OCI-LY3 (cell line): ENCODE results near the gene EXOC3L2.
A peak's percentile ranks its signal among the peaks of the same experiment; 100 is the strongest.

ENCODE experiments used
- H2AFZ ChIP-seq: fragments of 200-600, 300-600 bp; shearing (Covaris generic); 2 replicates; pipeline ENCODE4 v1.6.0; 2014; ENCODE audit warnings: antibody characterized with exemption, low read depth, low read length
- H3K27ac ChIP-seq: fragments of 200-600, 300-600 bp; sonication (generic); 2 replicates; pipeline ENCODE4 v1.5.1; 2014; ENCODE audit warnings: mild to moderate bottlenecking, low read length, moderate library complexity, mixed read lengths
- H3K27me3 ChIP-seq: fragments of 200-600, 300-600 bp; sonication (generic); 2 replicates; pipeline ENCODE4 v1.6.1; 2014; ENCODE audit warnings: low read depth, low read length, mixed read lengths
- H3K36me3 ChIP-seq: fragments of 200-600, 300-600 bp; sonication (generic); replicated peaks from 2 replicates; pipeline ENCODE3; 2014; ENCODE audit warnings: low read depth, low read length, mixed read lengths
- H3K4me1 ChIP-seq: fragments of 300-600, 200-600 bp; sonication (generic); 2 replicates; pipeline ENCODE4 v1.6.1; 2014; ENCODE audit warnings: low read length, mixed read lengths
- H3K4me2 ChIP-seq: fragments of 200-600, 300-600 bp; sonication (generic); 2 replicates; pipeline ENCODE4 v1.6.1; 2014; ENCODE audit warnings: low read length, mixed read lengths
- H3K4me3 ChIP-seq: fragments of 300-600, 200-600 bp; sonication (generic); 2 replicates; pipeline ENCODE4 v1.5.1; 2014; ENCODE audit warnings: antibody characterized with exemption, mild to moderate bottlenecking, low read length, moderate library complexity
- H3K79me2 ChIP-seq: fragments of 300-600, 200-600 bp; shearing (Covaris generic); 2 replicates; pipeline ENCODE4 v1.6.1; 2014; ENCODE audit warnings: mild to moderate bottlenecking, low read length, mixed read lengths
- H3K9ac ChIP-seq: fragments of 300-600, 200-600 bp; shearing (Covaris generic); 2 replicates; pipeline ENCODE4 v1.6.0; 2014; ENCODE audit warnings: mild to moderate bottlenecking, low read length, moderate library complexity
- H3K9me3 ChIP-seq: fragments of 200-600, 300-600 bp; shearing (Covaris generic); 2 replicates; pipeline ENCODE4 v1.6.1; 2014; ENCODE audit warnings: low read length, mixed read lengths; ENCODE audit not compliant: insufficient read depth
- H4K20me1 ChIP-seq: fragments of 200-600, 300-600 bp; sonication (generic); 2 replicates; pipeline ENCODE4 v1.6.1; 2016; ENCODE audit warnings: low read length, mixed read lengths; ENCODE audit not compliant: insufficient read depth
- CTCF ChIP-seq: fragments of 200-600, 300-600 bp; sonication (generic); IDR thresholded peaks from 2 replicates; pipeline ENCODE4 v1.5.1; 2014; ENCODE audit warnings: antibody characterized with exemption, low read length, low read depth
- EZH2phosphoT487 ChIP-seq: fragments of 200-600 bp; shearing (Covaris generic); IDR thresholded peaks from 2 replicates; pipeline ENCODE4 v1.6.1; 2018; ENCODE audit warnings: antibody characterized with exemption, mixed run types, low read depth

Gene EXOC3L2

GRCh38 chr19:45223879-45224278 lies 21.3 kb downstream of the EXOC3L2 start:
- no peak for TF ChIP-seq CTCF
- no peaks in the 10 kb centered on the region for H3K79me2 ChIP-seq
- H3K36me3 ChIP-seq = no peaks in the 10 kb centered on the region
- no peak overlapping the region for H3K4me3 ChIP-seq
- H3K27ac ChIP-seq = no peak overlapping the region
- H3K27me3 ChIP-seq = peaks cover 29% of the 10 kb centered on the region
- H3K4me2 ChIP-seq = no peak overlapping the region
- H3K9ac ChIP-seq = no peak overlapping the region
- no peaks in the 10 kb centered on the region for H3K9me3 ChIP-seq
- H4K20me1 ChIP-seq = no peaks in the 10 kb centered on the region
- H2AFZ ChIP-seq = no peak overlapping the region
- peaks cover 9% of the 10 kb centered on the region for H3K4me1 ChIP-seq

- Histone ChIP-seq H3K4me3 (no peak overlapping the region), H3K4me1 (peaks cover 9% of the 10 kb centered on the region), H3K79me2 (no peaks in the 10 kb centered on the region), H3K9me3 (no peaks in the 10 kb centered on the region), H3K9ac (no peak overlapping the region), H3K27ac (no peak overlapping the region), H2AFZ (no peak overlapping the region), H4K20me1 (no peaks in the 10 kb centered on the region), H3K36me3 (no peaks in the 10 kb centered on the region), H3K27me3 (peaks cover 29% of the 10 kb centered on the region), H3K4me2 (no peak overlapping the region)
- no peak for TF ChIP-seq CTCF
- no peak for TF ChIP-seq EZH2phosphoT487
Observed at GRCh38 chr19:45222724-45223123, 22.5 kb downstream of the EXOC3L2 start.

GRCh38 chr19:45218911-45219743 lies 26.1 kb downstream of the EXOC3L2 start:
- Histone ChIP-seq H3K4me1 (peaks cover 9% of the 10 kb centered on the region), H3K27ac (no peak overlapping the region), H2AFZ (no peak overlapping the region), H3K36me3 (no peaks in the 10 kb centered on the region), H3K4me2 (peak overlapping the region; percentile 8; the same call in 1 of the 2 replicates), H4K20me1 (no peaks in the 10 kb centered on the region), H3K79me2 (no peaks in the 10 kb centered on the region), H3K4me3 (no peak overlapping the region), H3K27me3 (peaks cover 25% of the 10 kb centered on the region), H3K9ac (no peak overlapping the region), H3K9me3 (no peaks in the 10 kb centered on the region)
- no peak for TF ChIP-seq CTCF

- no peaks in the 10 kb centered on the region for H3K9me3 ChIP-seq
- H3K27me3 ChIP-seq = peaks cover 22% of the 10 kb centered on the region
- no peak overlapping the region for H3K4me2 ChIP-seq
- peaks cover 9% of the 10 kb centered on the region for H3K4me1 ChIP-seq
- H3K9ac ChIP-seq = no peak overlapping the region
- no peak overlapping the region for H3K27ac ChIP-seq
- H4K20me1 ChIP-seq = no peaks in the 10 kb centered on the region
- TF ChIP-seq EZH2phosphoT487 = no peak
- no peak for TF ChIP-seq CTCF
- H3K79me2 ChIP-seq = no peaks in the 10 kb centered on the region
- no peak overlapping the region for H3K4me3 ChIP-seq
- H2AFZ ChIP-seq = no peak overlapping the region
- no peaks in the 10 kb centered on the region for H3K36me3 ChIP-seq
Observed at GRCh38 chr19:45218426-45218825, 26.8 kb downstream of the EXOC3L2 start.
